Dermis microvascular lymphatic vessel endothelial cell (primary cell): ENCODE results near the gene POLA1. TPM values are rescaled to one million over a fixed set of nuclear protein-coding genes. Genes with fewer than 3 reads are reported as not detected.

Experiments
- DNase-seq, 2 donors: peaks; one replicate each; pipeline versions ENCODE4 v3.0.0 to v3.0.0-alpha.2; 2010; ENCODE audit warnings: low read depth in 2 of 2
- total RNA-seq: library from RNA; depleted of rRNA; stranded (reverse); fragments of >200 nt; gene quantifications from 2 replicates; pipeline ENCODE4 v1.2.1, GENCODE V29; 2014

POLA1 gene
- total RNA-seq, 1 donor from 2014 or later: 16.3 TPM

DNA sequence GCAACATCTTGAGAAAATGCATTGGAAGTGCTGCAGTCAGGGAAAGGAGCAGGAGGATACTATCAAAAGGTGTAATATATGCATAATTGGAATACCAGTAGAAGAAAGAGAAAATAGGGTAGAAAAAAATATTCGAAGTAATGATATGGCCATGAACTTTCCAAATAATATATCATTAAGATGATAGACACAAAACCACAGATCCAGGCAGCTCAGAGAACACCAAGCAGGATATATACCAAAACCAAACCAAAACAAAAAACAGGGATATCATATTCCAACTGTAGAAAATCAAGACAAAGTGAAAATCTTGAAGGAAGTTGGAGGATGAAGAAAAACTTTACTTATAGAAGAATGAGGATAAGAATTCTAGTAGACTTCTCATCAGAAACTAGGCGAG, 9.7 kb upstream of the POLA1 start:
- no peak for DNase-seq

DNA sequence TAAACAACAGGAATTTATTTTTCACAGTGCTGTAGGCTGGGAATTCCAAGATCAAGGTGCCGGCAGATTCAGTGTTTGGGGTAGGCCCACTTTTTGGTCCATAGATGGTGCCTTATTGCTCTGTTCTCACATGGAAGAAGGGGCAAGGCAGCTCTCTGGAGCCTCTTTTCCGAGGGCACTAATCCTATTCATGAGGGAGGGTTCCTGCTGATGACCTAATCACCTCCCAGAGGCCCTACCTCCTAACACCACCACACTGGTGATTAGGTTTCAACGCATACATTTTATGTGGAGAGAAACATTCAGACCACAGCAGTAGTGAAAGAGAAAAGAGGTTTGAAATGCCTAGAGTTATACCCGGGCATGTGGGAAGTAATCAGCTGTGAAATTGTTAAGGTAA, 1.4 kb upstream of the POLA1 start:
- no peak for DNase-seq

DNA sequence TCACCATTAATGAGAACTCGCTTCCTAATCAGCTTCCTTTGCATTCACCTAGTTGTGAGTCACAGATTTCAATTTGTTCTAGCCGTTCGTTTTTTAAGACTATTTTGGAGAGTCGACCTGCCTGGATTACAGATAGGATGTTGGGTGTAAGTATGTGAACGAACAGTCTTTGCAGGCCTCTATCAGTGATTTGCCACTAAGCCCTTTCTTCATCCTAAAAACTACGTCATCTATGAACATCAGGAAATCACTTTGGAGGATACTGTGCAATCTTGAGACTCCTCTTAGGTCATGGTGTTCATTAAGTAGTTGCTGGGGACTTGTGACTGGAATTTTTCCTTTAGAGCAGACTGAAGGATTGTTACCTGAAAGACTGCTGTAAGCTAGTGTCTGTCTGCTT, 1.1 kb downstream of the POLA1 start:
- DNase-seq: peak in 1 of 2 donors; percentile 0

DNA sequence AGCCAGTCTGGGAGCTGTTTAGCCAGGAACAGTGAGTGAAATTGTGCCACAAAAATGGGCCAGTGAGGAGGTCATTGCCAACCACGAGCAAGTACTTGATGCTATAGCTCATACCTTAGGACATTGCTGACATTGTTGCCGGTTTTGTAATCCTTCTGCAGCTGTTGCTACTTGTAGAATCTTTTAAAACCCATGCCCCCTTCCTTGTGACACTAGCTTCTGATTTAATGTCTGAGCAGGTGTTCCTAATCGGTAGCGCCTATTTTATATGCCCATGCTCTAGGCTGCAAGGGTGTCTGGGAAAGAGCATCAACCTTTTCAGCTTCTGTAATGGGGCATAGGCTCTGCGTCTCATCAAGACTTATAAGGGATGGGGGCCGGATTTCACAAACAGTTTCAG, 2.6 kb downstream of the POLA1 start:
- DNase-seq: no peak

GRCh38 chrX:24702362-24703184, 8.9 kb downstream of the POLA1 start:
- no peak for DNase-seq

GRCh38 chrX:24703185-24703494, 9.4 kb downstream of the POLA1 start:
- no peak for DNase-seq

DNA sequence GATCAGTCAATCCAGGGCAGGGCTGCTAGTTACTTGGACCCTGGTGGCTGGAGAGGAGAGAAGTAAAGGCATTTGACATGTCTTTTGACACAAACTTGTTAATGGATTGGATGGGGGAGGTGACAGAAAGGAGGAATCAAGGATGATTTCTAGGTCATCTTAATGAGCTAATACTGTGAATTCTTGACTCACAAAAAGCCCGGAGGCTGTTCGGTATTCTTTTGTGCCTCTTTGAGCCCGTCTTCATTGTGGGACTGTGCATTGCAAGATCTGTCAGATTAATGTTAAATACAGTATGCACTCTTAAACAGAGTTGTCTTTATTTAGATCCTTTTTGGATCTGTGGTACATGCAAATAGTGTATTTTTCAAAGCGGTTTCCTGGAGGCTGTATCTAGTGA, 25.1 kb downstream of the POLA1 start:
- no peak for DNase-seq

DNA sequence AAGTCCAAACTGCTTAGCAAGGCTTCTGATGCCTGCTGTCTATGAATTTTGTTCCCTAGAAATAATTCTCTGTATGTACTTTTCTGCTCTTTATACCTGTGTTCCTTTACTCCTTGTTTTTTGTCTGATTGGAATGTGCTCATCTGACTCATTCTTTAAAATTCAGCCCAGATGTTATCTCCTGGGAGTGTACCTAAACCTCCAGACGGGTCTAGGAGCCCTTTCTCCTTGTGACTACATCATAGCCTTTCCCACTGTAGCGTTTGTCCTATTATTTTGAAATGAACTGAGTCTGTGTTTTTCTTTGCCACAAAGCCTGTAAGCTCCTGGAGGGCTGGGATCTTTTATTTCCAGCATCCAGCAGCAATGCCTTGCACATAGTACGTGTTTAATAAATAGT, 26.3 kb downstream of the POLA1 start:
- DNase-seq: no peak

DNA sequence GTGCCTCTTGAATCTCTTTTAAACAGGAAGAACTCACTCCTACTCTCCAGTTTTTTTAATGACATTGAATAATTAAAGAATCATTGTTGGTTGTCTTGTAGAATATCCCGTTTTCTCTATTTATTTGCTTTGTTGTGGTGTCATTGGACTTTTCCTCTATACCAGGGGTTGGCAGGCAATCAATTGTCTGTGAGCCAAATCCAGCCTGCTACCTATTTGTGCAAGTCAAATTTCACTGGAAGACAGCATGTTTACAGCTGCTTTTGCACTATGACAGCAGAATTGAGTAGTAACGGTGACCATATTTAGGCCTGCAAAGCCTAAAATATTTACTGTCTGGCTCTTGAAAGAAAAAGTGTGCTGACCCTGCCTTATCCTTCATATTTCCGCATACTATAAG, 34.8 kb downstream of the POLA1 start:
- peak; percentile 1 to 2 for DNase-seq

DNA sequence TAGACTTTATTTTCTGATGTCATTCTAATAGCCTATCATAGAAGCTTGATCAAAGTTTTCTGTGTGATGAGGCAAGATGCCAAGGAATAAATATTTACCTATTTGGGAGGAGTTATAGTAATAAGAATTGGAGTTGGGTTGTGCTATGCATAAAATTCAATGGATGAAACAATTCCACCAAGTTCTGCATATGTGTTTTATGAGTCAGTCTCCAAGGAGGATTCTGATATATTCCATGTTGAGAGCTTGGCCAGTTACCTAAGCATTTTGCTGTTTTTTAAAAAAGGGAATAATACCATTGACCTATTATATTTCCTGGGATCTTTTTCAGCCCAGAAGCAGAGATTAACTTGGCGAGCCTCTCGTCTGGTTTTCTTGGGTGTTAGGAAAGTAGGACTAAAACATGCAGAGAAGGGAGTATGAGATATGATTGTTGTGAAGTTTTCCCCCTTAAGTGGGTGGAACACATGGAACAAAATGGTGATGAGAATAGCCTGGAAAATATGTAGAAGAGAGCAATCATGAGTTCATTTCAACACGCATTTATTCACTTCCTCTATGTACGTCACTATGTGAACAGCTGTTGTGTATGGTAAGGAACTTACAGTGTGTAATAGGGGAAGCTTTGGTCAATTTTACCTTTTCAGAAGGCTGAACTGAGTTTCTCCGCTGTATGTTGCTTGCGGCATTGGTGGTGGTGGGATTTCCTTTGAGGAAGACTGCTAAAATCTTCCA, 39.2 kb downstream of the POLA1 start:
- DNase-seq: no peak

GRCh38 chrX:24741330-24741729, 47.6 kb downstream of the POLA1 start:
- no peak for DNase-seq

GRCh38 chrX:24748196-24748595, 54.5 kb downstream of the POLA1 start:
- peak in 1 of 2 donors; percentile 1 for DNase-seq

DNA sequence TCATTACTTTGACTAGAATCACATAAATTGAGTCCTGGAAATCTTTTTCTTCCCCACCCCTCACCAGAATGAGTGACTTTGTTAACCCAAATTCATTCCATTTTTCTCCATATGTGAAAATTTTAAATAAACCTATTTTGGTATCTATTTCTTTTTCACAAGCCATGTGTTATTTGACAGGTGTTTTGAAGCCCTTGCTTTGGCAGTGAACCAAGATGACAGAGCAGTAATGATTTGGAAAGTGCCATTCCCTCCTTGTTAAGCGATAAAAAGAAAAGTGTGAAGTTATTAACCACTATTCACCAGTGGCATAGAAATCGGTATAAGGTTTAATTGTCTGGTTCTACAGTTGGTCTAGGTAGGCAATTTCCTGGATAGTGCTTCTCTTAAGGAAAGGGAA, 66.1 kb downstream of the POLA1 start:
- no peak for DNase-seq

GRCh38 chrX:24760363-24761000, 66.8 kb downstream of the POLA1 start:
- no peak for DNase-seq

- DNase-seq: no peak
Measured at GRCh38 chrX:24761306-24761705, 67.6 kb downstream of the POLA1 start.

DNA sequence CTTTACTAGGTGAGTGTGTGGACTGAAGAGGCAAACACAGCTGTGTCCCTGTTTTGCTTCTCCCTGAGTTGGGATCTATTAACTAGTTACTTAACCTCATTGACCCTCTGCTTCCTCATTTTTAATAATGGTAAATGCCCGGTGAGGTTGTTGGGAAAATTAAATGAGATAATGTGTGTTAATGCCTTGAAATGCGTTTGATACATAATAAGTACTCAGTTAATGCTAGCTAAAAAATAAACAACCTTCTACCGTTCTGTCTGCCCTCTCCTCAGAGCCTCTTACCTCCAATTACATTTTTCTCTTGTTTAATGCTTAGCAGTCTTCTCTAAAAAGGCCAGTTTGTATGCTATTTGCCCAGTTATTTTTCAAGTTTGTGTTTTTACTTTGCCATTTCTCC, 70.3 kb downstream of the POLA1 start:
- DNase-seq: no peak

DNA sequence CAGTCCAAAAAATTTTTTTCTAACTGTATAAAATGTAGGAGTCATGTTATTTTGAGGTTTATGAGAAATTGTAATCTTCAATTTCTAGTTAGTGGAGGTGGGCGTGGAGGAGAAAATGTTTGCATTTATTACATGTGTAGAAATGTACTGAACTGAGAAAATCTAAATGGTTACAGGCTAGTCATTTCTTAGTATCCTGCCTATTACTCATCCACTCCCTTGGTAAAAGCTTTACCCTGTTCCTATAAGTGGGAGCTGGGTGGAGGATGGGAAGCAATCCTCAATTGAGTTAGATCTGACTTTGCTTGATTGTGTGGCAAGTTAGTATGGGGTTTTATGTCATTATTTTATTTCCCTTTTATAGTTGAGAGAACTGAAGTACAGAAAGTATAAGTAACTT, 73.8 kb downstream of the POLA1 start:
- DNase-seq: no peak

- no peak for DNase-seq
Measured at GRCh38 chrX:24768556-24768955, 74.8 kb downstream of the POLA1 start.

DNA sequence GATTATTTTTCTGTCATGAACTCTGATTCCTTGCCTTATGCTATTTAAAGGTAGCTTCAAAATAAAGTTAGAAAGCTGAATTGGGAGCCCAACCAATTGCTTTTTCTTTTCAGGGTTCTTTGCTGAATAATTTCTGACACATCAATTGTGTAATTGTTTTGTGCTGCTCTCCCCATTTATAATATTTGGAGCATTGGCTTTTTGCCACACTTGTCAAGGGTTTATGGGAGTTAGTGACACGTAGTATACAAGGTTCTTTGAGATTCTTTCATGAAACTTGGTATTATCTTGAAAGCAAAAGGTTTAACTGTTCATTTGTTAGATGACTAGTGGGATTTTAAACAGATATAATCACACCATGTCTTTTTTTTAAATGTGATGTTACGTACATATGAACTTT, 80.9 kb downstream of the POLA1 start:
- DNase-seq: no peak

- no peak for DNase-seq
Measured at GRCh38 chrX:24775891-24776290, 82.2 kb downstream of the POLA1 start.

DNA sequence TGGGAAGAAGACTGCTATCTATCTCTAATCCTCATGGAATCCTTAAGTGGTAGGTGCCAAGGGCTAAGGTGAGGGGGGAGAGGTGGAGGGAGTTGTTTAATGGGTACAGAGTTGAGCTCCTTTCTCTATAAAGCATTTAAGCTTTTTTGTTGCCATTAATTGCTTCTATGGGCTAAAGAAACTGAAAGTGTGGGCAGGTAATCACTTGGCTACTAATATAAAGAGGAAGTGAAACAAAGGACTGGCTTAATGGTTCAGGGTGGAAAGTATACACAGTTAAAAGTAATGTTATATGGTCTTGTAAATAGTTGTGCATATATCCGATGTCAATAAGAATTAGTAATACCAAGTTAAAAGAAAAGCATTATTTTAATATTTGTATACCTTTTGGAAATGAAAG, 83.9 kb downstream of the POLA1 start:
- DNase-seq: no peak

DNA sequence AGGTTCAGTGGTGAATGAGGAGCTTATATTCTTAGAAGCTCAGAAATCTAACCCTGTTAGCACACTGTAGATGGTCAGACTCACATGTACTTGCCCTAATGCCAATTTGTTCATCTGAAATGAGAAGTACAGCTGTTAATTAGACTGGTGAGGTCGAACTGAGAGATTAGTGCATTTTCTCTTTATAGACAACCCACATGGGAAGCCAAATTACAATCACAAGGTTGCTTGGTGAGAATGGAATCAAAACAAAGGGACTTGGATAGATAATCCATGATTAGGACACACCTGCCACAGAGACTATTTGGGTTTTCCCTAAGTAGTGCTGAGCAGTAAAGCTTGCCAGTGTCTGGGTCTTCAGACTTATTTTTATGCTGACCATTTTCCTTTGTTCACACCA, 88.3 kb downstream of the POLA1 start:
- no peak for DNase-seq

GRCh38 chrX:24789047-24789446, 95.3 kb downstream of the POLA1 start:
- no peak for DNase-seq
